ENCODE data around the gene WFS1. TPM values are rescaled to one million over a fixed set of nuclear protein-coding genes. Genes with fewer than 3 reads are reported as not detected.

Gene WFS1
- total RNA-seq, 2 donors from 2014 or later: 48.9 to 52.6 TPM

DNA sequence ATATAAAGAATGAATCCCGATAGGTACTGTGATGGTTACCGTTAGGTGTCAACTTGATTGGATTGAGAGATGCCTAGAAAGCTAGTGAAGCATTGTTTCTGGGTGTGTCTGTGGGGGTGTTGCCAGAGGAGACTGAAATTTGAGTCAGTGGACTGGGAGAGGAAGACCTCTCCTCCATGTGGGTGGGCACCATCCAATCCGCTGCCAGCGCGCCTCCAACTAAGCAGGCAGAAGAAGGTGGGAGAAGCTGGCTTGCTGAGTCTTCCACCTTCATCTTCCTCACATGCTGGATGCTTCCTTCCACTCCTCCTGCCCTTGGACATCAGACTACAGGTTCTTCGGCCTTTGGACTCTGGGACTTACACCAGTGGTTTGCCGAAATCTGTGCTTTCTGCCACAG is 40.1 kb downstream of the WFS1 start:
- no peak for DNase-seq (ENCODE audit: low spot score)
- intact Hi-C loops (cut with DNase I): no loop called here

DNA sequence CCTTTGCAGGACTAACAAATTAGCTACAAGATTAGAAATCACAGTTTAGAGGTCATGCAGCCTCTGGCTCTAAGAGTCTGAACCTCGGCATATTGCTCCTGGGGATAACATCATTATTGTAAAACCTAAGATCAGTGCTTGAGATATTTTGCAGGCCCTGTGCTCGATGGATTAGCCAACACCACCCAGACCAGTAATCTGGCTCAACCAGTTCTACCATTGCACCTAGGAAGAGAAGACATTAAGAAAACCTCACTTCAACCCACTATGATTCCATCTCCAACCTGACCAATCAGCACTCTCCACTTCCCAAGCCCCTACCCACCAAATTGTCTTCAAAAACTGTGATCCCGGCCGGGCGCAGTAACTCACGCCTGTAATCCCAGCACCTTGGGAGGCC is 43.6 kb downstream of the WFS1 start:
- intact Hi-C loops (cut with DNase I): no loop called here
- no peak for DNase-seq (ENCODE audit: low spot score)

DNA sequence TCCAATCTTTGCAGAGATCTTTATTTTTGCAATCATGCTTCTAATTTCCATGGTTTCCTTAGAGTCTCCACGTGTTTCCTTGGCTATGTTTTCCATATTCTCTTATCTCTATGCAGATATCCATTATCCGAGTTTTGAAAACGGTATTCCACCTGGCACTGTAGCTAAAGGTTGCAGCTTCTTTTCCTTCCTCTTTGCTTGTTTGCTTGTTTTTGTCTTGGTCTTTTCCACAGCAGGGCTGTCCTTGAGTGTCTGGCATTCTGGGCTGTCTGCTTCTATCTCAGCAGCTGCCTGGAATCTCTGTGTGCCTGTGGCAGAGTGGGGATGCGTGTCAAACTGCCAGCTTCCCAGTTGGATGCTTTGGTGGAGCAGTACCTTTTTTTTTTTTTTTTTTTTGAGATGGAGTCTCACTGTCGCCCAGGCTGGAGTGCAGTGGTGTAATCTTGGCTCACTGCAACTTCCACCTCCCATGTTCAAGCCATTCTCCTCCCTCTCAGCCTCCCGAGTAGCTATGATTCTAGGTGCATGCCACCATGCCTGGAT is 46.9 kb downstream of the WFS1 start:
- intact Hi-C loops (cut with DNase I): no loop called here
- no peak for DNase-seq (ENCODE audit: low spot score)

DNA sequence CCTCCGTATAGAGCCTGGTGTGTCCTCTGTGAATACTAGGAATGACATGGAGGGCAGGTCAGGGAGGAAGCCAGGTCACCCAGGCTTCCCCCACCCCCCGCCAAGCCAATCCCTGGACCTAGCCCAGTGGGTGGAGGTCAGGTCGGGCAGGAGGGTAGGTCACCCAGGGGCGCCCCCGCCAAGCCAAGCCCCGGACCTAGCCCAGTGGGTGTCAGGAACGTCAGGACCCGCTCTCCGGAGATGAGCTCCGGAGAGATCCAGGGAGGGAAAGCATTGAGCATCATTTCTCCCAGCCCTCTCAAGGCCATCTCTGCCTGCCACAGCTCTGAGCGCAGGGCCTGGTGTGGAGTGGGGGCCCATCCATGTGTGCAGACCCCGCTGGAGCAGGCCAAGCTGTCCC is 48.6 kb downstream of the WFS1 start:
- intact Hi-C loops (cut with DNase I): no loop called here
- DNase-seq (ENCODE audit: low spot score): no peak

DNA sequence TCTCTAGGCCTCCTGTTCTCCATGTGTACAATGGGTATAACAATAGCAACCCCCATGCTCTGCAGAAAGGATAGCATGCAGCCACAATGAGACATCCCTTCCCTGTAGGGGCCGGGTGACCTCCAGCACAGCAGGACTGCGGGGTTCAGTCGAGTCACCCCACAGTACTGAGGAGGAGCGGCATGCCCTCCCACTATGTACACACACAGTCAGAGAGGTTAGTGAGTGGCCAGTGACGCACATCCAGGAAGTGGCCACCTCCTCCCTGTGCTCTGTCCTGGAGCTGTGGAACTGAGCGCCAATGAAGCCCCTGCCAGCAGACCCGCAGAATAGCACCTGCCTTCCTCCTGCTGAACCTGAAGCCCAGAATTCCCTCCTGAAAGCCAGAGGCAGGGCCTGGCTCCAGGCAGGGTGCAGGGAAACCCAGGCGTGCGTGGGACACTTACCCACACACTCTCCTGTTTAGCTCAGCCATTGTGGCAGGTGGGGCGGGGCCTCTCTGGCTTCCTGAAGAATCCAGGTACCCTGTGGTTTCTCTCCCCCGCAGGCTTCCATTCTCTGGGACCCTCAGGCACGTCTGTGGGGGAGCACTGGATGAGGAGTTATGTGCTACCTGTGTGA is 50.0 kb downstream of the WFS1 start:
- intact Hi-C loops (cut with DNase I): no loop called here
- no peak for DNase-seq (ENCODE audit: low spot score)

DNA sequence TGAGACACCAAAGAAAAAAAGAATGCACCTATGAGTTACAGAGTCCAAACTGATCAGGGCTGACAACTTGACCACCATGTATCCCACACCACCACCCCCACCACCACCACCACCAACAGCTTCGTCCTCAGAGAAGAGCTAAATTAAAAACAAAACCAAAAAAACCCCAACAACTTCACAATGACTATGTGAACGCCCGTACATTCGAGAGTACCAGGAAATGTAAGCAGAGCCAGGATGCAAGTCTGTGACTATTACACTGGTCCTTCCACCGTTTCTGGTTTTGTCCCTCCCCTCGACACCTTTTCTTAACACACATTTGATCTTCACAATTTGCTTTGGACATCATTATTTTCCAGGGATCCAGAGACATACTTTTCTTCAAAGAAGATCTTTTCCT is 51.0 kb downstream of the WFS1 start:
- DNase-seq (ENCODE audit: low spot score): no peak
- intact Hi-C loops (cut with DNase I): no loop called here

DNA sequence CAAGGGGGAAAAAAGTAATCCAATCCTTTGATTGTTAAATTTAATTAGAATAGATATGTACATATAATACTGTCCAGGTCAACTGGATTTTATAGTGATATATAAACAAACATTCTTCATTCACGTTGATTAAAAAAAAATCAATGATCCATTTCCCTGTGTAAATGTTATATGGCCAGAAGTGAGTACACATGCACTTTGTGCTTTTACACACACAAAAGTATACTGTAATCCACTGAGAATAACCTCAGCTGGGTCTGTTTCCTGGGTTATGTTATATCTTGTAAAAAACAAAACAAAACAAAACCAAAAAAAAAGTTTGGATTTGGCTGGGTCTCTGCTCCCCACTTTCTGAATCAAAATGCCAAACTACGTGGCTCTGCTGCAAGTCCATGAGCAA is 51.7 kb downstream of the WFS1 start:
- no peak for DNase-seq (ENCODE audit: low spot score)
- intact Hi-C loops (cut with DNase I): no loop called here

DNA sequence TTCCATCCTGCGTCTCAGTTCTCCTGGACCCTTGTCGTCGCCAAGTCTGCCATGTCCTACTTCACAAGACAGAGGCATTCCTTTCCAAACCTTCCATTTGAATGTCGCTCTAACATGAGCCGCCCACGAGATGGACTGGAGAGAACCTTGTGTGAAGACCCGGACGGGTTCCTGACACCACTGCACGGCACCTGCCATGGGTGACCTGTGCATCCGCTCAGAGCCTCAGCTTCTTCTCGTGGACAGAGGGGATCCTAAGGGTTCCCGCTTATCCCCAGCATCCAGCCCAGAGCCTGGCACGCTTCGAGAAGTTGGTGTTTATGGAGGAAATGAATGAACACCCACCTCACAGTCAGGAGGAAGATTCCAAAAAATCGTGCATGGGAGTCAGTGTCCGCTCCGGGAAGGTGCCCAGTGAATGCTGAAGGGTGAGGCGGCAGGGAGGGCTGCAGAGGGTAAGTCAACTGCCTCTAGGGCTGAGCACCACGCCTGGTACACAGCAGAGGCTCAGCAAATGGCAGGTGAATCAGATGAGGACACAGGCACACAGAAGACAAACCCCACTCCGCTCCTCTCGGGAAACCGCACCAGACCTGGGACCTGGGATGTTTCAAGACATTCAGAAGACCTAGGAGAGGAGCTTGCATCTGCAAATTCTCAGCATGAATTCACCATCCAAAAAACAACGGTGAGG is 52.6 kb downstream of the WFS1 start:
- intact Hi-C loops (cut with DNase I): no loop called here
- no peak for DNase-seq (ENCODE audit: low spot score)

DNA sequence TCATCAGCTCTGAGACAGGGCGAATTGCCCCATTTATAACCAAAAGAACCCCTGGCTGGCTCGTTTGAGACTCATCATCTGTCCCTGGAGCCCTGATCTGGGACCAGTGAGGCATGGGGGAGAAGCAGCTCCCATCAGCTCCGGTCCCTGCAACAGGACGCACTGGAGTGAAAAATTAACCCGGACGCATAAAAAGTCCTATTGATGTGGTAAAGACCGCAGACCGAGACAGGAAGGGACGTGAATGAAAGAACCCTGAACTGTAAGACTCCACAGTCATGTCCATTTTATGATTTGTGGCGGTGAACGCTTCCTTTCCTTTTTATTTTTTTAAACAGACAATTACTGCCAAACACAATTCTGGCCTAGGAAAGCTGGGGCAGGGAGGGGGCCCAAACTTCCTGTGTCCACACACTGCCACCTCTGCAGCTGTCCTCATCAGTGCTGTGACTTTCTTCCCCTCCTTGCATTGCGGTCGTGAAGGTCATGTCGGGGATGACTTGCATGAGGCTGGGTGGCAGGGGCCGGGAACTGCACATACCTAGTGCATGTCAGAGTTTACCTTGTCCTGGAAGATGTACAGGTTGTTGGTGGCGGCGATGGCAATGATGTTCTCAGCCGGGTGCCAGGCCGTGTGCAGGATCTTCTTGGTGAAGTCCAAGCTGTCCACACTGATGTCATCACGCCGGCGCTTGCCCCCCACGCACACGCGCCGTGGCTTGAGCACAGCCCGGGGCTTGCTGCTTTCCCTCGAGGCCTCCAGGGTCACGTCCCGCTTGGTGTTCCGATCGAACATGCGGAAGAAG is 53.3 kb downstream of the WFS1 start:
- DNase-seq (ENCODE audit: low spot score): no peak
- intact Hi-C loops (cut with DNase I): no loop called here

DNA sequence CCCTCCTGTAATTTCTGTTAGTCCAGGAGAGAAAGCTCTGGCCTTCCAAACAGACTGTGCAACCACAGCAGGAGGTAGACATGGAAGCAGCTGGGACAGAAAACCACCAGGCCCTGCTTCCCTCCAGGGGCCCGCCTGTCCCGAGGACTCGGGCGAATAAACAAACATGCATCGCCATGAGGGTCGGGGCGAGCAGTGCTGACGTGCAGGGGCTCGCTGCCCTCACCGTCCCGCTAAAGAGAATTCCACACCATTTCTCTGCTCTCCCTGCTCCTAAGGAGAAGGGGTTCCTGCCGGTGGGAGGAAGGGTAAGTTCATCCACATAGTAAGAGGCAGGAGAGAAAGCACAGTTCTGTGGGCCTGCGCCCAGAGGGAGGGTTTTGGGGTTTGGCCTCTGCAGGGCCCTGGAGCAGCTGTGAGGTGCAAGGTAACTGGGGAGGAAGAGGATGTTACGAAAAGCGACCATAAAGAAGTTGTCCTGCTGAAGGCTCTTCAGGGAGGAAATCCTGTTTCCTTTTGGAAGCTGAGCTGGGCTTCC is 54.9 kb downstream of the WFS1 start:
- no peak for DNase-seq (ENCODE audit: low spot score)
- intact Hi-C loops (cut with DNase I): loop anchor here in 1 of 2 donors (2.0 kb wide), 1 partner anchor 68 kb away; no protein-coding TSS in a partner anchor

DNA sequence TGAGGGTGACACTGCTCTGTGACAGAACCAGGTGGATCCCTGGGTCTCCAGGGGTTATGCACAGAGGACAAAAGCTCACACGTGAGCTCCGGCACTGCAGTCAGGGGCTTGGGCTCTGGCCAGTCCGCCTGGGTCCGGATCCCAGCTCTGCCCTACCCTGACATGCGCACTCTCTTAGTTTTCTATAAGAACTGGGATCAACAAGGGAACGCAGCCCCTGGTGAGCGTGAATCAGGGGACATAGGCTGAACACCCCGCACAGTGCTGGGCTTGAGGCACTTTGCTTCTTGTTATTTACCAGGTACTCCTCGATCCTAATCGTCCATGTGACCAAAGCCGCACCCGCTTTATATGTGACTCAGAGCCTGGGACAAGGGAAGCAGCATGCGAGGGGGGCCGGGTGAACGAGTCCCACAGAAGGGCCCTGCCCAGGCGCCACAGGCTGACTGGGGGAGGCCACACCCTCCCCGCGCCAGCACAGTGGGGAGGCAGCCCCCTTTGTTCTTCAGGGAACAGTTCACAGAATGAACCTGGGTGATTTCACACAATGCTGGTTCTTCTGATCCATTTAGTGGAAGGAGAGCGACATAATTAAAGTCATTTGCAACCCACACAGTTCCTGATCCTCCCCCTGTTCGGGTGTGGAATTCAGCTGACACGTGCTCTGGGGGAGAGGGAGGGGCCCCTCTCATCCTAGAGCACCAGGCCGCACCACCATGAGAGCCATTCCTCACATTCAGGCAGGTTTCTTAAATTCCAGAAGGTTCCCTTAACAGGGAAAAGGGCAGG is 55.5 kb downstream of the WFS1 start:
- no peak for DNase-seq (ENCODE audit: low spot score)
- intact Hi-C loops (cut with DNase I): loop anchor here in 1 of 2 donors (2.0 kb wide), 1 partner anchor 68 kb away; no protein-coding TSS in a partner anchor

DNA sequence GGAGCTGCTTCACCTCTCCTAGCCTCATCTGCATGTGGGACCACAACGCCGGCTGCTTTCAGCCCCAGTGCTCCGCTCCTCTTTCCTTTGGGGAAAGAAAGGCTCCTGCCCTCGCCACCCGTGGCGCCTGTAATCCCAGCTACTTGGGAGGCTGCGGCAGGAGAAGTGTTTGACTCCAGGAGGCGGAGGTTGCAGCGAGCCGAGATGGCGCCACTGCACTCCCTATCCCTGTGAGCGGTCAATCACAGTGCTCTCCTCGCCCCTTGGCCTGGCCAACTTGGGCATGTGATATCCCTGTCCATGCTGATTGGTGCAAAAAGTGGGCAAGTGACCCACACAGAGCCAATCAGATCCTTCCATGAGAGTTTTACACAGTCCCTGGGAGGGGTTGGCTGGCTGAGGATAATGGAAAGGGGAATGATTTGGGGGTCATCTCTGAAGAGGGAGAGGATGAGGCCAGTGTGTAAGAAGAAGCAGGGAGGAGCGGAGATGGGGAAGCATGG is 56.2 kb downstream of the WFS1 start:
- DNase-seq (ENCODE audit: low spot score): no peak
- intact Hi-C loops (cut with DNase I): loop anchor here (2.0 kb wide), 2 partner anchors 69 to 73 kb away; no protein-coding TSS in a partner anchor

DNA sequence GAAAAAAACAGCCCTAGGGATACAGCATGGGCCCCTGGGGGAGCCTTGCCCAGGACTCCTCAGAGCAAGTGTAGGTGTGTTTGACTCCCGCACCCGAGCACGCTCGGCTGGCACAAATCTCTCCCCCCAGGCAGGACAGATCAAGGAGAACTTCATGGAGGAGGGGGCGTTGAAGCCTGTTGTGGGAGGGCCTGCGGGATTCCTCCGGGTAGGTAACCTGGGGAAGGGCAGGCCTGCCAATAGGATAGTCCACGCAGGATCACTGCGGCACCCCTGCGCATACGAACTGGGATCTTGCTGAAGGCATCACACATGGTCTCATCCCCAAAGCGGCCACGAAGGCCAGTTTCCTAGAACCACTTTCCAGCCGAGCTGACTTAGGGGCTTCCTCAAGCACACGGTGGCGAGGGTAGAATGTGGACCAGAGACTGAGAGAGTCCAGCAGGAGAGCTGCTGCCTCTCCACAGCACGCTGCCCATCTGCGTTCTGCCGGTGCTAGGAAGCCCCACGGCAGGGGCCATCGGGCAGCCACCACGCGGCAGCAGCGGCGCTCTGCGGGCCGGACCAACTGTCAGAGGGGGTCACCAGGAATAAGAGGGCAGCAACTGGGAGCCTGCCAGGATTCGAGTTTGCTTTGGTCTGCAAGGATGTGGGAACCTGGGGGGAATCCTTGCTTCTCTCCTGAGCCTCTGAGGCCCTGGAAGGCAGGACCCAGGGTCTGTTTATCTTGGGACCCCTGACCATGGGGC is 56.8 kb downstream of the WFS1 start:
- intact Hi-C loops (cut with DNase I): loop anchor here in 1 of 2 donors (2.0 kb wide), 1 partner anchor 74 kb away; no protein-coding TSS in a partner anchor

DNA sequence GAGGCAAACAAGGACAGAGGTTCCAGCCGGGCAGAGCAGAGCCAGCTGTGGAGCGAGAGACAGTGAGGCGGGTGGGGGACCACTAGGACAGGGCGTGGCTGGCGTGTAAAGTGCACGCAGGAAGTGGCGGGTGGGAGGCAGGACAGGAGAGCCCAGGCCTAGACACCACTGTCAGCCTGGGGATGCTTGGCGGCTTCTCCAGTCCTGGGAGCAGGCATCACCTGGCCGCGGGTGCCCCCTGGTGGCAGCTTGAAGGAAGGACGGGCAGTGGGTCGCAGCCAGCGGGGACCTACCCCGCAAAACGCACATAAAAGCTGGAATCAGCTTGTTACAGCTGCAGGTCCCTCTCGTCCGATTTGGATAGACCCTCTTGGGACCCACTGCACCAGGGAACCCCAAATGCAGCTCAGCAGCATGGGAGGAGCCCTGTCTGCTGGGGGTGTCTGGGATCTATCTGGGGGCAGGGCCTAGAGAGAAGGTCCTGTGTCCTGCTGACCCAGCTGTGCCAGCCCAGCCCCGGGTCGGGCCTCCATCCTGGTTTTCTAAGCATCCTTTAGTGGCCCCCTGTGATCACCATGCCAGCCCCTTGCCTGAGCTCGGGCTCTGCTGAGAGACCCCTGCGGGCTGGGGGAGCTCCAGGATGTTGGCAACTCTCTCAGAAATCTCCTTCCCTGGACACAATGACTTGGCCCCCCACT is 57.7 kb downstream of the WFS1 start:
- peak; percentile 94 for DNase-seq (ENCODE audit: low spot score)
- intact Hi-C loops (cut with DNase I): loop anchor here in 1 of 2 donors (2.0 kb wide), 1 partner anchor 75 kb away; no protein-coding TSS in a partner anchor

More for the DNA sequence above, 56.8 kb downstream of the WFS1 start:
- DNase-seq (ENCODE audit: low spot score): no peak

DNA sequence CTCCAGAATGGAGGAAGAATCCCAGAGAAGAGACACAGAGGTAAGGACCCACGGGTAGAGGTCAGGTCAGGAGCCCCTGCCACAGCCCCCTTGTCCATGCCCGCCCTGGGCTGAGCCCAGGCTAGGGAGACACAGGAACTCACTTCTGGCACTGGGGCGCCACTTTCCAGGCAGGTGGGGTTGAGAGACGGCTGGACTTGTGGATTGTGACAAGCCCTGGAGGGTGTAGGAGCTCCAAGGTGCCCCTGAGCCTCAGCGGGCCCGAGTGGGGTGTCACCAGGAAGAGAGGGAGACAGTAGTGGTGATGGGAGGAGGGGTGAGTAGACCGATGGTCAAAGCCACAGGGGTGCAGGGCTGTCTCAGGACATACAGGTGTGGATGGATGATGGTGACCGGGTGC is 58.9 kb downstream of the WFS1 start:
- intact Hi-C loops (cut with DNase I): no loop called here
- no peak for DNase-seq (ENCODE audit: low spot score)

DNA sequence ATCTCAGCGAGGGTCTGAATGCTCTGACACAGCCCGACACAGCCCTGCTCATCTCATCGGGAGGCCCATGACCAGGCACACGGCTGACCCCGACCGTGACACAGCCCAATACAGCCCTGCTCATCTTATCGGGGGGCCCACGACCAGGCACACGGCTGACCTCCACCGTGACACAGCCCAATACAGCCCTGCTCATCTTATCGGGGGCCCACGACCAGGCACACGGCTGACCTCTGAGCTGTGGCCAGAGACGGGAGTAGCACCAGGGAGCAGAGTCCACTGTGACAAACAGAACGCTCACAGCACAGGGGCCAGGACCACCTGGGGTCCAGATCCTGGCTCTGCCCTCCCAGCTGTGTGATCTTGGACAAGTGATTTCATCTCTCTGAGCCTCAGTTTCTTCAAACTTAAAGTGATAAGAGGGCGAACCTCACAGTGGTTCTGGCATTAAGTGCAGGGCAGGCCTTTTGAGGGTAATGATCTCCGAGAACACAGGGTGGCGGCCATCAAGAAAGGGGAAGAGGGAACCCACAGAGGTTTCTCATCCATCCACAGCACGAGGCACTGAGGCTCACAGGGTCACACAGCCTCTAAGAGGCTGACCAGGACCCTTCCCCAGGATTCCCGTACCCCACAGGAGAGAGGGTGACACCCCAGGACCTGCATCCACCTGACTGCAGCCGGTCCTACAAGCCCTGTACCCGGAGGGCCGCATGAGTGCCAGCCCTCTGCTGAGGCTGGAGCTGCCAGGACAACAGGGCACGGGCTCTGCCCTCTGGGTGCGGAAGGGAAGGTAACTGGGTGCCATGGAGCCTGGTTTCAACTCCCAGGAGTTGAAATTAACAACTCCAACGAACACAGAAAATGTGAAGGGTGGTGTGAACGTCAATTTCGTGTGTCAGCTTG is 60.1 kb downstream of the WFS1 start:
- intact Hi-C loops (cut with DNase I): loop anchor here (5.0 kb wide), 2 partner anchors 82 to 218 kb away; no protein-coding TSS in a partner anchor
- no peak for DNase-seq (ENCODE audit: low spot score)

Measured in posterior vena cava (tissue), 2 donors.